Placental pericyte (primary cell): ENCODE data around the gene MAL. TPM values are rescaled to one million over a fixed set of nuclear protein-coding genes. Genes with fewer than 3 reads are reported as not detected.

Experiments used
- small RNA-seq: library from RNA; depleted of rRNA; stranded (forward); fragments of <200 nt; gene quantifications from one replicate; pipeline ENCODE3, GENCODE V24; 2012; ENCODE audit warnings: low replicate concordance
- total RNA-seq: library from RNA; depleted of rRNA; stranded (reverse); fragments of >200 nt; gene quantifications from 2 replicates; pipeline ENCODE4 v1.2.3, GENCODE V29; 2012

The MAL gene
- not detected in 2 replicates for total RNA-seq

DNA sequence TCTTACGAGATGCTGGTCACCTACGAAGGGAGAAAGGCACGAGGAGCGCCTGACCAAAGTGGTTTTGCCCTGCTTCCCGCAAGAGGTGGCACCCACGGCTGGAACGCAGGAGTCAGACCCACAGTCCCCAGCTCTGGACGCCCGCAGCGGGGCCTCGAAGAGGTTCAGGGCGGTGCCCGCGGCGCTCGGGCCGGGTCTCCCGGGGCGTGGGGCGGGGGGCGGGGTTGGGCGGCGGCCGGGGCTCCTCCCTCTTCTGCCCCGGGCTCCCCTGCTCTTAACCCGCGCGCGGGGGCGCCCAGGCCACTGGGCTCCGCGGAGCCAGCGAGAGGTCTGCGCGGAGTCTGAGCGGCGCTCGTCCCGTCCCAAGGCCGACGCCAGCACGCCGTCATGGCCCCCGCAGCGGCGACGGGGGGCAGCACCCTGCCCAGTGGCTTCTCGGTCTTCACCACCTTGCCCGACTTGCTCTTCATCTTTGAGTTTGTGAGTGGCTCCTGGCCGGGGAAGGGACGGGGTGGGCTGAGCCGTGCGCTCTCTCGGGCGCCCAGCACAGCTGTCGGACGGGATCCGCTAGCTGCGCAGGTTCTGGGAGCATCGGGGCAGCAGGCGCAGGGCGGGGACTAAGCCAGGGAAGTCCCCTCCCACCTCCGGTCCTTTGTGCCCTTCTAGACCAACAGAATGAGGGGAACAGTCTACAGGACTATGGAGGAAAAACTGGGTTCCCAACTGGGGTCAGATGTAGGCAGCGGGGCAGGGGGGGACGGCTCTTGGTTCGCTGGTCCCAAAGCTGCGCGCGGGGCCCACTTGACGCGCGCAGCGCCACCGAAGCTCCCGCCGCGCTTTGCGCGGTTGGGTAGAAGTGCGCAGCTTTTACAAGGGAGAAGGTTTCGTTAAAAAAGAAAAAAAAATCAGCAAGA lies at the start of gene MAL:
TSS of gene MAL (plus strand) at position 303 of the 914 bp plus-strand sequence. CDS start at position 388, 85 bp downstream.

Small RNA genes within 50 kb of the gene (small RNA-seq; reads per million reads assigned to genes)
- gene RN7SL575P, result not detected

Other genes with a start within 250 kb of the MAL start
- not detected in 2 replicates for gene TEKT4, start 154.3 kb upstream of the MAL start, total RNA-seq
- gene MRPS5, start 96.1 kb downstream of the MAL start, total RNA-seq, result 33.5 and 37.0 TPM in 2 replicates
- gene ZNF514, start 134.1 kb downstream of the MAL start, total RNA-seq, result 8.3 and 10.9 TPM in 2 replicates
- 5.7 and 6.1 TPM in 2 replicates for gene ZNF2, start 140.1 kb downstream of the MAL start, total RNA-seq
- gene ZNF892, start 181.8 kb downstream of the MAL start, total RNA-seq, result 2.4 and 3.6 TPM in 2 replicates
- 0.22 and 0.72 TPM in 2 replicates for gene PROM2, start 248.7 kb downstream of the MAL start, total RNA-seq